Measurements from ENCODE around the gene PSMB3.

The PSMB3 gene

DNA sequence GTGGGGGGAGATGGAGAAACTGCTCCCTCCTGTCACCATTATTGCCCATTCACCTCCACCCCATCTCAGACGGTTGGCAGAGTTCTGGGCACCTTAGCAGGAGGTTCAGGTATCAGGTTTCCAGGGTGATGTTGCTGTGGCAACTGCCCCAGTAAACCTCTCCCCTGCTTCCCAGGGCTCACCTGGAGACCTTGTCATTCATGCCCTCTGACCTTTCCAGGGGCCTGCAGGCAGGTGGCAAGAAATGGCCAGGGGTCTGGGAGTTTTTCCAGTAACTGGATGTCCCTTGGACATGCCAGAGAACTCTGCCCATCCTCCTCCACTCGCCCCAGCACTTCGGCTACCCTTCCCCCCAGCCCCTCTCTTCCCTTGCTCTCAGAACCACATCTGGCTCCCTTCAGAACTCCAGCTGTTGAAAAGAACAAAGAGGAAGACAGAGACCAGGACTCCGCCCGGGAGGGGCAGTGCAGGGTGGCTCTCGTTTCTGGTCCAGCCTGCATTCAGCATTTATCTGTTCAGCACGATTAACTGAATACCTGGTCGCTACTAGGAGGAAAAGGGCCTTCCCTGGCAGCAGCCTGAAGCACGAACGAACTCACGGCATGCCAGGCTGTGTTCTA, 39.0 kb upstream of the PSMB3 start:
- Histone ChIP-seq H3K36me3 (ENCODE audit: control insufficient read depth, insufficient read depth, low read length) (peaks cover 62% of the 10 kb centered on the region), H3K4me3 (replicated peaks; ENCODE audit: low read depth, low read length) (no peak overlapping the region), H3K27me3 (replicated peaks; ENCODE audit: control insufficient read depth, insufficient read depth, low read length) (no peaks in the 10 kb centered on the region)
- TF ChIP-seq, protein P1, sequence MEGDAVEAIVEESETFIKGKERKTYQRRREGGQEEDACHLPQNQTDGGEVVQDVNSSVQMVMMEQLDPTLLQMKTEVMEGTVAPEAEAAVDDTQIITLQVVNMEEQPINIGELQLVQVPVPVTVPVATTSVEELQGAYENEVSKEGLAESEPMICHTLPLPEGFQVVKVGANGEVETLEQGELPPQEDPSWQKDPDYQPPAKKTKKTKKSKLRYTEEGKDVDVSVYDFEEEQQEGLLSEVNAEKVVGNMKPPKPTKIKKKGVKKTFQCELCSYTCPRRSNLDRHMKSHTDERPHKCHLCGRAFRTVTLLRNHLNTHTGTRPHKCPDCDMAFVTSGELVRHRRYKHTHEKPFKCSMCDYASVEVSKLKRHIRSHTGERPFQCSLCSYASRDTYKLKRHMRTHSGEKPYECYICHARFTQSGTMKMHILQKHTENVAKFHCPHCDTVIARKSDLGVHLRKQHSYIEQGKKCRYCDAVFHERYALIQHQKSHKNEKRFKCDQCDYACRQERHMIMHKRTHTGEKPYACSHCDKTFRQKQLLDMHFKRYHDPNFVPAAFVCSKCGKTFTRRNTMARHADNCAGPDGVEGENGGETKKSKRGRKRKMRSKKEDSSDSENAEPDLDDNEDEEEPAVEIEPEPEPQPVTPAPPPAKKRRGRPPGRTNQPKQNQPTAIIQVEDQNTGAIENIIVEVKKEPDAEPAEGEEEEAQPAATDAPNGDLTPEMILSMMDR (IDR thresholded peaks at IDR 0.05; ENCODE audit: insufficient read depth, low read length, poor library complexity, severe bottlenecking), result no peak
- DNase-seq (ENCODE audit: extremely low read depth, insufficient read length), result no peak

DNA sequence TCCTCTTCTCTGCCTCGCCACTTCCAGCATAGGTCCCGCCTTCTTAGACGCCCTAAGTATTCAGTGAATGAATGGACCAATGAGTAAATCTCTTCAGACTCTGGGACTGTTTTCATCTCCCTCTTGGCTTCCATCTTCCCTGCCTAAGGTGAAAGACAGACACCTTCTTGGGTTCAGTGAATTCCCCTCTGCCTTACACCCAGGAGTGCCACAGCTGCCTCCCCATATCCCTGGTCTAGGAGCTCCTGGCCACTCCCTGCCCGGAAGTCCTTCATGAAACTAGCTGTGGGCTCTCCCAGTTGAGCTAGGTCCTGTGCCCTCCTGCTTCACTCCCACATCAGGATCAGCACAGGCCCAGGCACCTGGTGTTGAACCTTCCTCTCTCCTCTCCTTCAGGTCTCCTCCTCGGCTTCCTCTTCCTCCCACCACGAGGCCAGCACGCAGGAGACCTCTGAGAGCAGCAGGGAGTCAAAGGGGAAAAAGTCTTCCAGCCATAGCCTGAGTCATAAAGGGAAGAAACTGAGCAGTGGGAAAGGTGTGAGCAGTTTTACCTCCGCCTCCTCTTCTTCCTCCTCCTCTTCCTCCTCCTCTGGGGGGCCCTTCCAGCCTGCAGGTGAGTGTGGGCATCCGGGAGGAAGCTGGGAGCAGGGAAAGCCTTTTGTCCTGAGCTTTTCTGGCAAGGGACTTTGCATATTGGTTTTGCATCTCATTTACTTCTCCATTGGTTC, 37.2 kb upstream of the PSMB3 start:
- DNase-seq (ENCODE audit: extremely low read depth, insufficient read length), result no peak
- Histone ChIP-seq H3K36me3 (ENCODE audit: control insufficient read depth, insufficient read depth, low read length) (peaks cover 59% of the 10 kb centered on the region), H3K27me3 (replicated peaks; ENCODE audit: control insufficient read depth, insufficient read depth, low read length) (no peaks in the 10 kb centered on the region), H3K4me3 (replicated peaks; ENCODE audit: low read depth, low read length) (no peak overlapping the region)
- TF ChIP-seq, protein P1 (IDR thresholded peaks at IDR 0.05; ENCODE audit: insufficient read depth, low read length, poor library complexity, severe bottlenecking), result no peak

DNA sequence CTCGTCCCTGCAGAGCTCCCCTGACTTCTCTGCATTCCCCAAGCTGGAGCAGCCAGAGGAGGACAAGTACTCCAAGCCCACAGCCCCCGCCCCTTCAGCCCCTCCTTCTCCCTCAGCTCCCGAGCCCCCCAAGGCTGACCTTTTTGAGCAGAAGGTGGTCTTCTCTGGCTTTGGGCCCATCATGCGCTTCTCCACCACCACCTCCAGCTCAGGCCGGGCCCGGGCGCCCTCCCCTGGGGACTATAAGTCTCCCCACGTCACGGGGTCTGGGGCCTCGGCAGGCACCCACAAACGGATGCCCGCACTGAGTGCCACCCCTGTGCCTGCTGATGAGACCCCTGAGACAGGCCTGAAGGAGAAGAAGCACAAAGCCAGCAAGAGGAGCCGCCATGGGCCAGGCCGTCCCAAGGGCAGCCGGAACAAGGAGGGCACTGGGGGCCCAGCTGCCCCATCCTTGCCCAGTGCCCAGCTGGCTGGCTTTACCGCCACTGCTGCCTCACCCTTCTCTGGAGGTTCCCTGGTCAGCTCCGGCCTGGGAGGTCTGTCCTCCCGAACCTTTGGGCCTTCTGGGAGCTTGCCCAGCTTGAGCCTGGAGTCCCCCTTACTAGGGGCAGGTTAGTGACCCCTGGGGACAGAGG, 36.1 kb upstream of the PSMB3 start:
- TF ChIP-seq, protein P1 (IDR thresholded peaks at IDR 0.05; ENCODE audit: insufficient read depth, low read length, poor library complexity, severe bottlenecking), result no peak
- no peaks in the 10 kb centered on the region for H3K27me3 ChIP-seq (replicated peaks; ENCODE audit: control insufficient read depth, insufficient read depth, low read length)
- no peak for DNase-seq (ENCODE audit: extremely low read depth, insufficient read length)
- peaks cover 57% of the 10 kb centered on the region for H3K36me3 ChIP-seq (ENCODE audit: control insufficient read depth, insufficient read depth, low read length)
- no peak overlapping the region for H3K4me3 ChIP-seq (replicated peaks; ENCODE audit: low read depth, low read length)

DNA sequence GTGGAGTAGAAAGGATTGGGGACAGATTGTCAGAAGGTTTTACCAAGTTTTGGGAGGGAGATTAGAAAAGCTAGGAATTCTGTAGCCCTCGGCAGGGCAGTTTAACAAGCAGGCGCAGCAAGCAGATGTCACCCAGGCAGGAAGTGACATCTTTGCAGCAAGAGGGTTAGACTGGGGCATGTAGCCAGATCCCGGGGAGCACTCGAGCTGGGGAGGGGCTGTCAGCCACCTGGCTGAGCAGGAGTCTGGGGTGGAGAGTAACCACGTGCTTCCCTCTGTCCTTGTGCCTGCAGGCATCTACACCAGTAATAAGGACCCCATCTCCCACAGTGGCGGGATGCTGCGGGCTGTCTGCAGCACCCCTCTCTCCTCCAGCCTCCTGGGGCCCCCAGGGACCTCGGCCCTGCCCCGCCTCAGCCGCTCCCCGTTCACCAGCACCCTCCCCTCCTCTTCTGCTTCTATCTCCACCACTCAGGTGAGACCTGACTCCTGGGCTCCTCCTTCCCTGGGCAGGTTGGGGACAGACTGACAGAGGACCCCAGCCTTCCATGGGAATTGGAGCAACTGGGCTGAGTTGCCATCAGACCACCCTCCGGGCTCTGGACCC, 35.3 kb upstream of the PSMB3 start:
- TF ChIP-seq, protein P1 (IDR thresholded peaks at IDR 0.05; ENCODE audit: insufficient read depth, low read length, poor library complexity, severe bottlenecking), result no peak
- H3K36me3 ChIP-seq (ENCODE audit: control insufficient read depth, insufficient read depth, low read length), result peaks cover 52% of the 10 kb centered on the region
- DNase-seq (ENCODE audit: extremely low read depth, insufficient read length), result no peak
- no peak overlapping the region for H3K4me3 ChIP-seq (replicated peaks; ENCODE audit: low read depth, low read length)
- H3K27me3 ChIP-seq (replicated peaks; ENCODE audit: control insufficient read depth, insufficient read depth, low read length), result no peaks in the 10 kb centered on the region

DNA sequence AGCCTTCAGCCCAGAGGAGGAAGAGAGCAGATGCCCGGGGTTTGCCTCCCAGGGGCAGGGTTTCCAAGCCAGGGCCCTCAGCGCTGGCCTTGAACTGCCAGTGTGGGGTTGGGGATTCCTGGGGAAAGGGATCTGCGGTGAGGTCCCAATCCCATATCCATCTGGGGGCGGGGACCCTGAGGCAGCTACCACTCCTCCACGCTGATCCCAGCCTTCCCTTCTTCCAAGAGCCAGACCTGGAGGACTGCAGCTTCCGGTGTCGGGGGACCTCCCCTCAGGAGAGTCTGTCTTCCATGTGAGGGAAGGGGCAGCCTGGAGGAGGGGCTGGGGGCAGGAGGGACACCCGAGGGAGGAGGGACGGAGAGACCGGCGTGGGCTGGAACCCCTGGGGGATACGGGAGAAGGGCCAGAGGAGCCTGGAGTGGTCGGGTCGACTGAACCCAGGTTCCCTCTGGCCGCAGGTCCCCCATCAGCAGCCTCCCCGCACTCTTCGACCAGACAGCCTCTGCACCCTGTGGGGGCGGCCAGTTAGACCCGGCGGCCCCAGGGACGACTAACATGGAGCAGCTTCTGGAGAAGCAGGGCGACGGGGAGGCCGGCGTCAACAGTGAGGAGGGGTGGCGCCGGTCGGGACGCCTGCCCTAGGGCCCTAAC, 33.1 kb upstream of the PSMB3 start:
- peaks cover 44% of the 10 kb centered on the region for H3K36me3 ChIP-seq (ENCODE audit: control insufficient read depth, insufficient read depth, low read length)
- TF ChIP-seq, protein P1 (IDR thresholded peaks at IDR 0.05; ENCODE audit: insufficient read depth, low read length, poor library complexity, severe bottlenecking), result no peak
- no peaks in the 10 kb centered on the region for H3K27me3 ChIP-seq (replicated peaks; ENCODE audit: control insufficient read depth, insufficient read depth, low read length)
- no peak overlapping the region for H3K4me3 ChIP-seq (replicated peaks; ENCODE audit: low read depth, low read length)
- DNase-seq (ENCODE audit: extremely low read depth, insufficient read length), result no peak

All from GM06990 (cell line).